ENCODE measurements around the gene HRH3.

The HRH3 gene

GRCh38 chr20:62219992-62220665, at the start of gene HRH3:
TSS of gene HRH3 (minus strand) at chr20:62220278. CDS start at chr20:62219970, 308 bp downstream.
- FAIRE-seq: no peak

- FAIRE-seq: no peak
Observed at GRCh38 chr20:62269871-62270270, 49.8 kb upstream of the HRH3 start.

GRCh38 chr20:62269378-62269777, 49.3 kb upstream of the HRH3 start:
- no peak for FAIRE-seq

- no peak for FAIRE-seq
Observed at GRCh38 chr20:62268228-62268900, 48.3 kb upstream of the HRH3 start.

GRCh38 chr20:62267543-62267942, 47.5 kb upstream of the HRH3 start:
- FAIRE-seq: no peak

- FAIRE-seq: no peak
Observed at GRCh38 chr20:62266851-62267250, 46.8 kb upstream of the HRH3 start.

DNA sequence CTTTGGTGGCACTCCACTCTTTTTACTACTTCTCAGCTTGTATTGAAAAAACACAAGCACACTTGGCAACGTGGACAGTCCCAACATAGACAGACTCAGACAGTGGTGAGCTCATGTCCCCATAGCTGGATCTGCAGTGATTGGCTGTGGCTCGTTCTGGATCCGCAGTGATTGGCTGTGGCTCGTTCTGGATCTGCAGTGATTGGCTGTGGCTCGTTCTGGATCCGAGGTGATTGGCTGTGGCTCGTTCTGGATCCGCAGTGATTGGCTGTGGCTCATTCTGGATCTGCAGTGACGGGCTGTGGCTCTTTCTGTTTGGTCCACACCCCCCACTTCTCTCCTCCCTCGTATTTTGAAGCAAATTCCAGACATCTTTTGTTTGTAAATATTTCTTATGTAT, 46.3 kb upstream of the HRH3 start:
- FAIRE-seq: no peak

DNA sequence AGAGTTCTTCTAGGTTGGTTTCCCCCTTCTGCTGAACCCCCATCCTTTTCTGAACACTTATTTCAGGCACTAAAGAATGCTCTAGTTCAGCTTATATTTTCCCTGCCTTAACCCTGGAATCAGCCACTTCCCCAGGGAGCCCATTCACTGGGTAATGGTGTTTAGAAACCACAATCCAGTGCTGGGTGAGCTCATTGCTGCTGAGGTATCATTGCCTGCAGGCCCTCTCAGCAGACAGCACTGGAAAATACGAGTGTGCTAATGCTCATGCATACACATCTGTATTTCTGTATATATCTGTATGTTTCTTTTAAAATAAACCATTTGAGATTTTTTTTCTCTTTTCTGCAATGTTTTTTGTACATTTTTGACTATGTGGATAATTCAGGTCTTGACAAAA, 45.3 kb upstream of the HRH3 start:
- no peak for FAIRE-seq

GRCh38 chr20:62263396-62263795, 43.3 kb upstream of the HRH3 start:
- FAIRE-seq: no peak

DNA sequence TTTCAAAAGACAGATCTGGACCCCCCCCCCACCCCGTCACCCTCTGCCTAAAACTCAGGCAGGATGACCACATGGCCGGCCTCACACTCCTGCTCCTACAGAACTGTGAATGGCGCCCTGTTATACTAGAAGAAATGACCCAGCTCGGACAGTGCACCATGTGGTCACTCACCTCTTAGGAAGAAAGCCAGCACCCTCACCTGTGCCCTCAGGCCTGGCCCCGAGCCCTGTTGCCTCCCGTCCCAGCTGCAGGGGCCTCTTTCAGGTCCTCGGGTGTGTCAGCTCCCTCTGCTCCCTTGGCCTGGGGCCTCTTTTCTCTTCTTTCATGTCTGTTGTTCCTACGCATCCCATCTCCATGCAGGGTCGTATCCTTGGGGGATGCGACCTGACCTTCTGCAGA, 42.0 kb upstream of the HRH3 start:
- FAIRE-seq: no peak

DNA sequence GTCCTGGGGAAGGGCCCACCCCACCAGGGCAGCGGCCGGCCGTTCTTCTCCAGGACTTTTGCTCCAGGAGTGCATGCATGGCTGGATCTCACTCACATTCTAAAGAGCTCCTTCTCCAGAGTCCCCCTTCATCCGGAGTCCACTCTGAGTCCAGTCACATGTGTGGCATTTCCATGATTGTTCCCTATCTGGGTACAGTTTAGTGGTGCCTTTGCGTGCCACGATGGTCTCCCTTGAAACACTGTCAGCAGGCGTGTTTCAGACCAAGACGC, 39.2 kb upstream of the HRH3 start:
- no peak for FAIRE-seq

- FAIRE-seq: no peak
Observed at GRCh38 chr20:62258499-62259293, 38.6 kb upstream of the HRH3 start.

DNA sequence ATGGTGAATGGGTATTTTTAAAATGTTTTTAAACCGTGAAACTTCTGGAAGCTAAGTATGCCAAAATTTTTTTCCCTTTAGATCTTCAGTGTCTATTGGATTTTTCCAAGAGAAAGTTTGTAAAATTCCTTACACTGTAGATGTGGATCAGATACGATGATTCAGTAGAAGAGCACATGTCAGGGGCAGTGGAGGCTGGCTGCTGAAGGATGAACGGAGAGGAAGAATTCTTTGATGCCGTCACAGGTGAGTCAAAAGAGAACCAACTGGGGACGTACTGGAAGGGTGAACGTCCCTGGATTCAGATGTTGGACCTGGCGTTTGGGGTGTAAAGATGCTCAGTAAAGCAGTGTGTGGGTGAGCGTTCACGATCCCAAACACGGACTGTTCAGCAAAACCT, 35.9 kb upstream of the HRH3 start:
- no peak for FAIRE-seq

DNA sequence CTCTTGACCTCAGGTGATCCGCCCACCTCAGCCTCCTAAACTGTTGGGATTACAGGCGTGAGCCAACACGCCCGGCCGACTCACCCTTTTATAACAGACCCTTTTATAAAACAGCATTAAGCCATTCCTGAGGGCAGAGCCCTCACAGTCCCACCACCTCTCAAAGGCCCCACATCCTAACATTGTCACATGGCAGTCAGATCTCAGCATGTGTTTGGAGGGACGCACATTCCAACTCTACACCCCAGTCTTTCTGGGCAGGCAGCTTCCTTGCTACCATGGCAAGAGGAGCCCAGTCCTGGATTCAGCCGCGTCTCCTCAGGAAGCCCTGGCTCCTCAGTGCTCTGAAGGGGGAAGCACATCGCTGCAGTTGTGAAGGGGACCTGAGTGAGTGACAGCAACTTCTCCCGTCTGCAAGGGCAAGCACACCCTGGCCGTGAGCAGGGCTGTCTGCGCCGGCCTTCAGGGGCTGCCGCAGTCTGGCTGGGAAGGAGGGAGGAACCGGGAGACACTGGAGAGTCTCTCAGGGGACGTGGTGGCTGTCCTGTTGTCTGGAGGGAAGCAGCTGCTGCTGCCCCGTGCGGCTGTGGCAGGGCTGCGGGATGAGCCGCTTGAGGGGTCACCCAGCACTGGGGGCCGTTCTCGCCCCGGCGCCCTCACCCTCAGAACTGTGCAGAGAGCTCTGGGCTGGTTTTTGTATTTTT, 34.1 kb upstream of the HRH3 start:
- FAIRE-seq: no peak

GRCh38 chr20:62253398-62253797, 33.3 kb upstream of the HRH3 start:
- no peak for FAIRE-seq

DNA sequence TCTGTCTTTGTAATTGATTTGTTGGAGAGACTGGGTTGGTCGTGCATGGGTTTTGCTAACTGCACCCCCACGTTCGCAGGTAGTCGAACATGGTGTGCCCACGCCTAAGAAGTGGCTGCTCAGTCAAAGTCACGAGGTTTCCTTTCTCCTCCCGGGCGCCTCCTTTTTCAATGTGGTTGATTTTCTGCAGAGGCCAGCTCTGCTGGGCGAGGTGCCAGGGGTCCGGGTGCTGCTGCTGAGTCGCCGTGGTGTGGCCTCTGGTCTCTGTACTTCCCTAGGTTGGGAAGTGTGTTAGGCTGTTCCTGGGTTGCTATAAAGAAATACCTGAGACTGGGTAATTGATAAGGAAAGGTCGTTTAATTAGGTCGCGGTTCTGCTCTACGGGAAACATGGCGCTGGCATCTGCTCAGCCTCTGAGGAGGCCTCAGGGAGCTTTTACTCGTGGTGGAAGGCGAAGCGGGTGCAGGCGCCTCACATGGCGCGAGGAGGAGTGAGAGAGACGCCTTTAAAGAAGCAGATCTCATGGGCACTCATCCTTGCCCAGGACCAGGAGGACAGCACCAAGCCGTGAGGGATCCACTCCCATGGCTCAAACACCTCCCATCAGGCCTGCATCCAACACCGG, 32.4 kb upstream of the HRH3 start:
- no peak for FAIRE-seq

GRCh38 chr20:62248890-62249560, 28.9 kb upstream of the HRH3 start:
- FAIRE-seq: no peak

GRCh38 chr20:62246872-62247652, 27.0 kb upstream of the HRH3 start:
- FAIRE-seq: no peak

DNA sequence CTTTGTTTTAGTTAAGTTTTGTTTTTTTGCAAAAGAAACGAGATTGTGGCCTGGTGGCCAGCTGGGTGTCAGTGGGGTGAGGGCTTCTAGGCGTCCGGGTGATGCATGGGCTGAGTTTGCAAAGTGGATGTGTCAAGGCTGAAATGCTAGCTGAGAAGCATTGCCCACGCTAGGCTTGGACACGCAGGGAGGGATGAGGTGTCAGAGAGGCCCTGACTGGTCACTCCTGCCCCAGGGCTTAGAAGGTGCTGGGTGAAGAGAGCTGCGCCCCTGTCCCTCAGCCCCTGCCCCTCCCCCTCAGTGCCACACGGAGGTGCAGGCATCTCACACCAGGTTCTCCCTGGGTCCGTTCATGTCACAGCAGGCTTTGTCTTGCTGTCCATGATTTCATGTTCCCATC, 26.4 kb upstream of the HRH3 start:
- no peak for FAIRE-seq

DNA sequence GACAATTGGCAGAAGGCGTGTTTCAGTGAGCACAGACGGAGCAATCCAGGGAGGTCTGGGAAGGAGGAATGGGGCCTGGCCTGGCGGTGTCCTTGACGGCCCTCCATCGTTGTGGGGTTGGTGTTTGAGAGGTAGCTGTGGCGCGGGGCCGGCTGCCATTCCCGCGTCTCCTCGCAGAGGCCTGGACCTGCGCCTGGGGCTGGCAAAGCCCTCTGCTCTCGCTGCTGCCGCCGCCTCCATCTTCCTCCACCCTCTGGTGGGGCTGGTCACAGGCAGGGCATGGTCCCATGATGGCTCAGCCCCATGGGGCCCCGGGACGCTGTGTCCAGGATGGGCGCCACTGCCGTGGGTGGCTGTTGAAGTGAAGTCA, 25.8 kb upstream of the HRH3 start:
- FAIRE-seq: no peak

DNA sequence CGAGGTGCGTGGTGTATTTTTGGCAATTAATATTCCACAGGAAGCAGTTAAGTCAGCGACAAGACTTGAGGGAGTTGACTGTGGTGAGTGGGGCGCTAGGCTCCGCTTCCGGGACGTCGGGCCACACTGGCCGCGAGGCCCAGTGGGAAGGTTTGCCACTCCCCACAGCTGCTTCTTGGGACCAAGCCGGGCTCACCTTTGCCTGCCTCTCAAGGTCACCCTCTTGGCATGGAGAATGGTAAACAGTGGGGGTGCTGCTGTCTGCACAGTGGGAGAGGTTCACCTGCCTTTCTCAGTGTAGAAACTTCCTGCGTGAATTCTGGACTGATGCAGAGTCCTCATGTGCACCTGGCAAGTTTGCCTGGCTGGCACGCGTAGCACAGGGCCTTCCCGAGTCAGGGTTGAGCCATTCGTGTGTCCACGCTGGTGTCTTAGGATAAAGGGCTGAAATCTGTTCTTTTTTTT, 24.6 kb upstream of the HRH3 start:
- FAIRE-seq: no peak

Data from TTC549 (cell line).